Fibroblast of skin of back (primary cell): ENCODE results near the gene KRTAP5-5.
"Not testable (repeated sequence)": the region's sequence is repeated elsewhere in the genome, so short reads cannot be mapped to it uniquely, and the experiment has no call there.

Source experiments
- DNase-seq: peaks from one replicate; pipeline ENCODE4 v3.0.0-alpha.2; 2013

The KRTAP5-5 gene

GRCh38 chr11:1656670-1657069 lies 27.1 kb downstream of the KRTAP5-5 start:
- no peak for DNase-seq

- DNase-seq: no peak
Measured at GRCh38 chr11:1659506-1659905, 29.9 kb downstream of the KRTAP5-5 start.

GRCh38 chr11:1660111-1660867 lies 30.7 kb downstream of the KRTAP5-5 start:
- DNase-seq: no peak

GRCh38 chr11:1661454-1662269 lies 32.1 kb downstream of the KRTAP5-5 start:
- DNase-seq: not testable (repeated sequence)

- DNase-seq: not testable (repeated sequence)
Measured at GRCh38 chr11:1662699-1663283, 33.2 kb downstream of the KRTAP5-5 start.

GRCh38 chr11:1665313-1665712 lies 35.7 kb downstream of the KRTAP5-5 start:
- no peak for DNase-seq

- DNase-seq: no peak
Measured at GRCh38 chr11:1667121-1667850, 37.7 kb downstream of the KRTAP5-5 start.

GRCh38 chr11:1667906-1668305 lies 38.3 kb downstream of the KRTAP5-5 start:
- DNase-seq: no peak

GRCh38 chr11:1668911-1669473 lies 39.4 kb downstream of the KRTAP5-5 start:
- no peak for DNase-seq

GRCh38 chr11:1669546-1670218 lies 40.1 kb downstream of the KRTAP5-5 start:
- no peak for DNase-seq

- DNase-seq: not testable (repeated sequence)
Measured at GRCh38 chr11:1670457-1670856, 40.9 kb downstream of the KRTAP5-5 start.

GRCh38 chr11:1670905-1671371 lies 41.4 kb downstream of the KRTAP5-5 start:
- no peak for DNase-seq

GRCh38 chr11:1671658-1672057 lies 42.1 kb downstream of the KRTAP5-5 start:
- no peak for DNase-seq

- DNase-seq: no peak
Measured at GRCh38 chr11:1672613-1673350, 43.2 kb downstream of the KRTAP5-5 start.

GRCh38 chr11:1673446-1674172 lies 44.0 kb downstream of the KRTAP5-5 start:
- DNase-seq: no peak

GRCh38 chr11:1674173-1675131 lies 44.9 kb downstream of the KRTAP5-5 start:
- DNase-seq: no peak

GRCh38 chr11:1675536-1676228 lies 46.1 kb downstream of the KRTAP5-5 start:
- DNase-seq: no peak

- no peak for DNase-seq
Measured at GRCh38 chr11:1676229-1676740, 46.7 kb downstream of the KRTAP5-5 start.
